ENCODE measurements around the gene AMPH.
"Not testable (repeated sequence)": the region's sequence is repeated elsewhere in the genome, so short reads cannot be mapped to it uniquely, and the experiment has no call there.

AMPH gene

GRCh38 chr7:38393874-38394273, 237.3 kb downstream of the AMPH start:
- no peak overlapping the region for H3K4me3 ChIP-seq (ENCODE audit: low read length)

DNA sequence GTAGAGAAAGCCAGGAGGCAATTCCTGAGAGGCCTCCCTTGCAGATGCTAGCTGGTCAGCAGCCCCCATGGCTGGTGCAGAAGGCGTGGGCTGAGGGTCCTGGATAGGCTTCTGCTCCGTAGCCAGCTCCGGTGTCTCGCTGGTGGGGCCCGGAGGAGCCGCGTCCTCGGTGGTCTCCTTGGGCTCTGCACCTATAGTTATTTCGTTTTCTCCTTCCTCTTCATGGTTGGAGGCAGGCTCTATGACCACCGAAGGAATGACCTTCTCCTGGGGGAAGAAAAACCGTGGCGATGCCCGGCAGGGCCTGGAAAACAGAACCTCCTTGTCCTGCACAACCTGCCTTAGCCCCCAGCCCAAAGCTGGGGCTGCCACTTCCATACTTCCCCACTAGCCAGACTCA, 239.4 kb downstream of the AMPH start:
- no peak for TF ChIP-seq ZNF274 (IDR thresholded peaks at IDR 0.05; ENCODE audit: low read depth, low read length)
- H3K4me3 ChIP-seq (ENCODE audit: low read length), result no peak overlapping the region

More at GRCh38 chr7:38393874-38394273, 237.3 kb downstream of the AMPH start:
- TF ChIP-seq ZNF274 (IDR thresholded peaks at IDR 0.05; ENCODE audit: low read depth, low read length), result no peak

DNA sequence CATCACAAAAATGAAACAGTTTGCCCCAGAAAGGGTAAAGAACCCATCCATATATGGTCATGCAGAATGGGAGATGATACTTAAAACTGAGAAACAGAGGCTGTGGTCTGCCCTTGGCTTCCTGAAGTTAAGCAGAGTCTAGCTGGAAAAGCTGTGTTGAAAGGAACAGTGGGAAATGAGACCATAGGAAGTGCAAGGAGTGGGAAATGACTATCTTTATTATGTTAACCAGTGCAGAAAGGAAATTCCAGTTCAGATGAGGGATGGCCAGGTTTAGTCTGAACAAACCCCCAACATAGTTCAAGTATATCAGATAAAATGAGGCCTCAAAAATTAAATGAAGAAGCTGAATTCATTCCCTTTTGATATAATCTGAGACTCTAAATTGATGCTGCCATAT, 245.5 kb downstream of the AMPH start:
- TF ChIP-seq ZNF274 (IDR thresholded peaks at IDR 0.05; ENCODE audit: low read depth, low read length), result no peak
- no peak overlapping the region for H3K4me3 ChIP-seq (ENCODE audit: low read length)

DNA sequence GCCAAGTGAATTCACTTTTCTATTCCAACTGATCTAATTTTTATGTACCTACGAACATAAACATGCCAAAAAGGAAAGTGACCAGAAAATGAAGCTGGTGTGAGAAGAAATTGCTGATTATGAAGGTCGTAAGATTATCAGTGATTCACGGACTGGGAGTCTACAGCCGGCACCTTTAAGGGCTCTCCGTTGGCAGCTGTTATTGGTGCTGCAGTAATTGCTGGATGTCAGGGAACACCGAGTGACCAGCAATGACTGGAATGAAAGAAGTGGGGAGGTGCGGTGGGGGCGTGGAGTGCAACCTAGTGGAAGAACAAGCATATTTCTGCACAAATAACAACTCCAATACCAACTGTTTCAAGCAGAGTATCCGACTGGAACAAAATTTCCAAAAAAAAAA, 247.9 kb downstream of the AMPH start:
- H3K4me3 ChIP-seq (ENCODE audit: low read length), result no peak overlapping the region
- no peak for TF ChIP-seq ZNF274 (IDR thresholded peaks at IDR 0.05; ENCODE audit: low read depth, low read length)

GRCh38 chr7:38382684-38383083, 248.5 kb downstream of the AMPH start:
- no peak overlapping the region for H3K4me3 ChIP-seq (ENCODE audit: low read length)
- TF ChIP-seq ZNF274 (IDR thresholded peaks at IDR 0.05; ENCODE audit: low read depth, low read length), result no peak

GRCh38 chr7:38375453-38375852, 255.7 kb downstream of the AMPH start:
- no peak overlapping the region for H3K4me3 ChIP-seq (ENCODE audit: low read length)
- TF ChIP-seq ZNF274 (IDR thresholded peaks at IDR 0.05; ENCODE audit: low read depth, low read length), result no peak

GRCh38 chr7:38374507-38374906, 256.7 kb downstream of the AMPH start:
- no peak overlapping the region for H3K4me3 ChIP-seq (ENCODE audit: low read length)
- TF ChIP-seq ZNF274 (IDR thresholded peaks at IDR 0.05; ENCODE audit: low read depth, low read length), result no peak

DNA sequence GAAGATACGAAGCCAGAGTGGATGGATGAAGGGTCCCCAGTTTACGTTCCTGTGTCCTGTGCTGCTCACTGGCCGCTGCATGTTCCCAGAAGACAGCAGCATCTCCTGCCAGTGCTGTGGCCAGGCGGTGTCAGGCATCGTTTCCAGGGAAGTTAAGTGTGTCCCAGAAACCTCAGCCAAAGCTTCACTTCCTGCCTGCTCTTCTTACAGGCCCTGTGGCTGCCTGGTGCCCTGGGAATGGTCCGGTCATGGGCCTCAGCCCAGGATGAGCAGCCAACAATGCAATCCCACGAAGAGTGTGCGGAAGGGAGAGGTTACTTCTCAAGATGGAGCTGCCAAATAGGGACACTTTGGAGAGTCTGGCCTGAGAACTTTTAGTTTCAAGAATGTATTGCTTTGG, 258.0 kb downstream of the AMPH start:
- no peak for TF ChIP-seq ZNF274 (IDR thresholded peaks at IDR 0.05; ENCODE audit: low read depth, low read length)
- no peak overlapping the region for H3K4me3 ChIP-seq (ENCODE audit: low read length)

DNA sequence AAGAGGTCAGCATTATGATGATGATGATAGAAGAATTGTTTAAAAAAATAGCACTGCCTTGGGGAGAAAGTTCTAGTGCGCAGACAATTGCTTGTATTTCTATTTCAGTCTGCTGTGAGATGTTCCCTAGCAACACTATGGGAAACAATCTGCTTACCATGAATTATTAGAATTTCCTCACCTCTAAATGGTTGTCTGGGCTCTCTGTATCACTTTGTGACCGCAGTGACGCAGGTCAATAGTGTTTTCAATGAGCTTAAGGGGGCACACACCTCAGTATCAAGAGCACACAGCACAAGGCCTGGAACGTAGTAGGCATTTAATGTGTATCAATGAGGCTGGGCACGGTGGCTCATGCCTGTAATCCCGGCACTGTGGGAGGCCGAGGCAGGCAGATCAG, 258.9 kb downstream of the AMPH start:
- no peak for TF ChIP-seq ZNF274 (IDR thresholded peaks at IDR 0.05; ENCODE audit: low read depth, low read length)

GRCh38 chr7:38369816-38370493, 261.2 kb downstream of the AMPH start:
- no peak overlapping the region for H3K4me3 ChIP-seq (ENCODE audit: low read length)
- TF ChIP-seq ZNF274 (IDR thresholded peaks at IDR 0.05; ENCODE audit: low read depth, low read length), result no peak

More for the DNA sequence above, 258.9 kb downstream of the AMPH start:
- H3K4me3 ChIP-seq (ENCODE audit: low read length), result no peak overlapping the region

DNA sequence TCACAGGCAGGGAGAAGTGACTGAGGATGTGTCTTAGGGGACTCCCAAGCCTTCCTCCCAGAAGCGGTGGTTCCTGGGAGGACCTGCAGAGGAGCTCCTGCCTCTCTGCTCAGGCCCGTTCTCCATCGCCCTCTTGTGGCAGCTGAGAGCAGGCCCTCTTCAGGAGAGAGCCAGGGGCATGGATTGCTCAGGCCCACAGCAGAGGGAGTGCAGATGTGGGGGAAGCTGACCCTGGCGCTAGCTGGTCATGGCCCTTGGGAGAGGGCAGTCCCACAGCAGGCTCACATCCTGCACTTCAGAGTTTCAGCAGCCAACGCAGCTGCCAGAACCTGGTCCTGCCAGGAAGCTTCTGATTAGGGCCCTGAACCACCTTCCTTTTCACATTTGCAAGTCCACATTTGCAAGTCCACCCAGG, 263.0 kb downstream of the AMPH start:
- no peak for TF ChIP-seq ZNF274 (IDR thresholded peaks at IDR 0.05; ENCODE audit: low read depth, low read length)
- H3K4me3 ChIP-seq (ENCODE audit: low read length), result no peak overlapping the region

- peak overlapping the region; percentile 20; the same call in 1 of the 2 replicates for H3K4me3 ChIP-seq (ENCODE audit: low read length)
- no peak for TF ChIP-seq ZNF274 (IDR thresholded peaks at IDR 0.05; ENCODE audit: low read depth, low read length)
Observed at GRCh38 chr7:38367301-38367890, 263.8 kb downstream of the AMPH start.

- peak overlapping the region; percentile 22; the same call in 1 of the 2 replicates for H3K4me3 ChIP-seq (ENCODE audit: low read length)
Observed at GRCh38 chr7:38363379-38363778, 267.8 kb downstream of the AMPH start.

GRCh38 chr7:38362611-38363237, 268.4 kb downstream of the AMPH start:
- H3K4me3 ChIP-seq (ENCODE audit: low read length), result peak overlapping the region; percentile 22; the same call in 1 of the 2 replicates

DNA sequence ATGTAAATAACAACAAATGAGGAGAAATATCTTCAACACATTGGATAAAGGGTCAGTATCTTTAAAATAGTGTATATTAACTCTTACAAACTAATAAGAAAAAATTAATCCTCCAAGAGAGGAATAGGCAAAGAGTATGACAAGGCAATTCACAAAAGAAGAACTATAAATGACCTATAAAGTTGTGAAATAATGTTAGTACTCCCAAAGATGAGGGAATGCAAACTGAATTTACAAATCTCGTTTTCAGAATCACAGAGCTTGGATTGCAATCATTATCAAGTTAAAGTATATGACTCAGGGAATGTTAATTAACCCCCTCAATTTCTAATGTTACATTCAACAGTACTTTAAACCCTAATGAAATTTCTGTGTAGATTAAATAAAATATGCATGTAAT, 270.4 kb downstream of the AMPH start:
- TF ChIP-seq ZNF274 (IDR thresholded peaks at IDR 0.05; ENCODE audit: low read depth, low read length), result no peak
- H3K4me3 ChIP-seq (ENCODE audit: low read length), result no peak overlapping the region

GRCh38 chr7:38359071-38359601, 272.0 kb downstream of the AMPH start:
- H3K4me3 ChIP-seq (ENCODE audit: low read length), result peak overlapping the region; percentile 75; the same call in 1 of the 2 replicates

DNA sequence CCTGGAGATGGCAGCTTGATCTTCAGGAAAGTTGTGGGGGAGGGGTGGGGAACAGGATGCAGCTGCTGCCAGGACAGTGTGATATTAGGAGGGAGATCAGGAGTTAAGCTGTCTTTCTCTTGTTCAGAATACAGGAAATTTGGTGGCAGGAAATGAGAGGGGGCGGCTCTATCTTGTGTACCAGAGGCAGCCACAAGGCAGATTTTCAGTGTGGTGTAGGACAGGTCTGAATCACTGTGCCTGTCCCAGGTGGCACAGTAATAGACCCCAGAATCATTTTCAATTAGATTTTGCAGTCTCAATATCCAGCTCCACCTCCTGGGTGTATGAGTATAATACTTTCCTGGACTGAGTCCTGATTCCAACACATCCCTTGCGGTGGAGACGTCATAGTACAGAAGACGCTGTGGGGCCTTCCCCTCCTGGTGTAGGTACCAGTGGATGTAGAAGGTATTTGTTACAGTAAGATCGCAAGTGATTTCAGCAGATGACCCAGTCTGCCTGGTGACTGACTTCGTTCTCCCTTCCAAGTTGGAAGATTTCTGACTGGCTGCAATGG, 272.8 kb downstream of the AMPH start:
- peak overlapping the region; percentile 75; the same call in 1 of the 2 replicates for H3K4me3 ChIP-seq (ENCODE audit: low read length)

DNA sequence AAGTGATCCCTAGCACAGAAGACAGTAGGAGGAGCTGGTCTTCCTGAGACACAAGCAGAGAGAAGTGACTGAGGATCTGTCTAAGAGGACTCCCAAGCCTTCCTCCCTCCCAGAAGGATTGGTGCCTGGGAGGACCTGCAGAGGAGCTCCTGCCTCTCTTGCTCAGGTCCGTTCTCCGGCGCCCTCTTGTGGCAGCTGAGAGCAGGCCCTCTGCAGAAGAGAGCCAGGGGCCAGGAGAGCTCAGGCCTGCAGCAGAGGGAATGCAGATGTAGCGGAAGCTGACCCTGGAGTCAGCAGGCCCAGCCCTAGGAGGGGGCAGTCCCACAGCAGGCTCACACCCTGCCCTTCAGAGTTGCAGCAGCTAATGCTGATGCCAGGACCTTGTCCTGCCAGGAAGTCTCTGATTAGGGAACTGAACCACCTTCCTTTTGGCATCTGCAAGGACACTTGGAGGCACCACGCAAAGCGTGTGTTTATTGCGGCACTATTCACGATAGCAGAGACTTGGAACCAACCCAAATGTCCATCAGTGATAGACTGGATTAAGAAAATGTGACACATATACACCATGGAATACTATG, 276.8 kb downstream of the AMPH start:
- not testable (repeated sequence) for H3K4me3 ChIP-seq (ENCODE audit: low read length)

GRCh38 chr7:38353431-38353881, 277.7 kb downstream of the AMPH start:
- not testable (repeated sequence) for H3K4me3 ChIP-seq (ENCODE audit: low read length)
